Astrocyte (in vitro differentiated cells and primary cell): ENCODE results near the gene TMEM203. TPM values are rescaled to one million over a fixed set of nuclear protein-coding genes. Genes with fewer than 3 reads are reported as not detected.
A peak's percentile ranks its signal among the peaks of the same experiment; 100 is the strongest.

Experiments
- DNase-seq: peaks from one replicate; pipeline ENCODE4 v3.0.0-alpha.2; 2010; ENCODE audit warnings: low read depth
- FAIRE-seq: peaks from 2 replicates; lab custom pipeline; 2011; peaks lifted over from hg19 to GRCh38; lab: Jason Lieb, UNC
- H2AFZ ChIP-seq: 2 replicates; pipeline ENCODE4 v1.6.0; 2012; ENCODE audit warnings: low read depth, low read length, inconsistent platforms
- H3K27ac ChIP-seq: 2 replicates; pipeline ENCODE4 v1.5.1; 2011; ENCODE audit warnings: low read depth, low read length, inconsistent platforms
- H3K27me3 ChIP-seq: 2 replicates; pipeline ENCODE4 v1.6.0; 2011; ENCODE audit warnings: low read length, inconsistent platforms; ENCODE audit not compliant: insufficient read depth
- H3K36me3 ChIP-seq: 2 replicates; pipeline ENCODE4 v1.5.1; 2011; ENCODE audit warnings: low read length, inconsistent platforms; ENCODE audit not compliant: insufficient read depth
- H3K4me1 ChIP-seq: 2 replicates; pipeline ENCODE4 v1.5.1; 2011; ENCODE audit warnings: low read length, inconsistent platforms; ENCODE audit not compliant: insufficient read depth
- H3K4me2 ChIP-seq: 2 replicates; pipeline ENCODE4 v1.6.0; 2012; ENCODE audit warnings: low read length, inconsistent platforms
- H3K4me3 ChIP-seq: 2 replicates; pipeline ENCODE4 v1.5.1; 2011; ENCODE audit warnings: low read depth, mild to moderate bottlenecking, low read length, inconsistent platforms; ENCODE audit not compliant: insufficient read depth
- H3K79me2 ChIP-seq: 2 replicates; pipeline ENCODE4 v1.6.0; 2012; ENCODE audit warnings: mild to moderate bottlenecking, low read length, inconsistent platforms; ENCODE audit not compliant: insufficient read depth
- H3K9ac ChIP-seq: 2 replicates; pipeline ENCODE4 v1.6.0; 2012; ENCODE audit warnings: mild to moderate bottlenecking, low read length, inconsistent platforms
- H3K9me3 ChIP-seq: 2 replicates; pipeline ENCODE4 v1.5.1; 2012; ENCODE audit warnings: low read depth, mild to moderate bottlenecking, low read length, inconsistent platforms; ENCODE audit not compliant: insufficient read depth
- H4K20me1 ChIP-seq: 2 replicates; pipeline ENCODE4 v1.6.0; 2012; ENCODE audit warnings: low read length, inconsistent platforms; ENCODE audit not compliant: insufficient read depth
- H3K27ac Mint-ChIP-seq: one replicate; pipeline ENCODE4 v1.8.0; 2021; ENCODE audit warnings: mild to moderate bottlenecking, mixed read lengths; ENCODE audit not compliant: unreplicated experiment
- H3K27me3 Mint-ChIP-seq: one replicate; pipeline ENCODE4 v1.8.0; 2021; ENCODE audit warnings: low read depth, mixed read lengths; ENCODE audit not compliant: unreplicated experiment
- H3K36me3 Mint-ChIP-seq: one replicate; pipeline ENCODE4 v1.8.0; 2021; ENCODE audit warnings: low read depth, mixed read lengths; ENCODE audit not compliant: unreplicated experiment
- H3K4me1 Mint-ChIP-seq: one replicate; pipeline ENCODE4 v1.8.0; 2021; ENCODE audit warnings: low read depth, mixed read lengths; ENCODE audit not compliant: unreplicated experiment
- H3K4me3 Mint-ChIP-seq: one replicate; pipeline ENCODE4 v1.8.0; 2021; ENCODE audit warnings: mild to moderate bottlenecking, moderate library complexity, mixed read lengths; ENCODE audit not compliant: unreplicated experiment
- H3K9me3 Mint-ChIP-seq: one replicate; pipeline ENCODE4 v1.8.0; 2021; ENCODE audit warnings: mild to moderate bottlenecking, mixed read lengths; ENCODE audit not compliant: unreplicated experiment
- EZH2 ChIP-seq: IDR thresholded peaks from 2 replicates; pipeline ENCODE4 v1.6.1; 2012; ENCODE audit warnings: mild to moderate bottlenecking, low read length, inconsistent platforms; ENCODE audit not compliant: insufficient read depth
- total RNA-seq: library from RNA; stranded (reverse); gene quantifications from 2 replicates; pipeline ENCODE4 v1.2.1, GENCODE V29; 2021
- TF ChIP-seq, protein P1 (sequence below): IDR thresholded peaks from 2 replicates; pipeline ENCODE4 v1.5.1; 2011; ENCODE audit warnings: low read depth, mild to moderate bottlenecking, inconsistent platforms, low read length, moderate library complexity; ENCODE audit not compliant: insufficient read depth

TMEM203 gene
- total RNA-seq, 1 donor from 2014 or later, result 28.7 TPM

DNA sequence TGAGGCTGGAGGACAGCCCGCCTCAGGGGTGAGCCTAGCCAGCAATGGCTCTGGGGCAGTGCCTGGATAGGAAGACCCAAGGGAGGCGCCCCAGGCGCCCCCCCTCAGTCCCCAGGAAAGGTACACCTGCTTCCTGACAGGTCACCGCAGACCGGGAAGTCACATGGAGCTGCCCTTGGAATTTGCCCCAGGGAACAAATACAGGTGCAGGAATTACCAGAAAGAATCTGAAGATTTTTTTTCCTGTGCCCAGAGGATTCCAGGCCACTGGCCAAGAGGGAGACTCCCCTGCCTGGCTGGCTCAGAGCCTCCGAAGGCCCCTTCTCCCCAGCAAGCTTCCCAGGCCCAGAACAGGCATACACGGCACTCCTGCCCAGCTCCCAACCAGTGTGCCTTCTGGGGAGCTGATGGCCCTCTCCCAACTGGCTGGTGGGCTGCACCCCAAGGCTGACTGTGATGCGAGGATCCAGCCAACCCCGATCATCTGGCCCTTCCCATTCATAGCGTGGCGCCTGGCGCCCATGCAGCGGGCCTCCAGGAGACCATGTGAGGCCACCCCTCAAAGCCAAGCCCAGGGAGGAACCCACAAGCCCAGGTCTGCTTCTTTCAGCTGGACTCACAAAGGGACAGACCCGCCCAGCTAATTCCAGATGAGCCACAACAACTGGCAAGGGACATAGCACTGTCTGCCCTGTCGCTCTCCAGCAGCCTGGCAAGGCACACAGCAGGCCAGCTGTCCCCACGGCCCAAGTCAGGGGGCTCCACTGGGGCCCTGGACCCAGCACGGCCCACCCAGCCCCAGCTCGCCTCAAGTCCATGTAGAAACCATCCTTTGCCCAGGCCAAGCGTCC is 7.2 kb downstream of the TMEM203 start:
- DNase-seq (no peak), FAIRE-seq (no peak)
- Mint-ChIP-seq H3K27me3 (no peaks in the 10 kb centered on the region), H3K4me3 (peak overlapping the region; percentile 71), H3K4me1 (peaks cover 12% of the 10 kb centered on the region), H3K36me3 (no peaks in the 10 kb centered on the region), H3K9me3 (no peaks in the 10 kb centered on the region), H3K27ac (no peak overlapping the region)
- Histone ChIP-seq H3K27ac (no peak overlapping the region), H3K9ac (peak overlapping the region; percentile 6), H3K27me3 (no peaks in the 10 kb centered on the region), H3K4me2 (peak overlapping the region; percentile 89), H2AFZ (no peak overlapping the region), H3K79me2 (peaks cover 59% of the 10 kb centered on the region), H3K36me3 (no peaks in the 10 kb centered on the region), H4K20me1 (peaks cover 59% of the 10 kb centered on the region), H3K4me3 (peak overlapping the region; percentile 10), H3K4me1 (peaks cover 18% of the 10 kb centered on the region), H3K9me3 (no peaks in the 10 kb centered on the region)
- TF ChIP-seq EZH2, result no peak
- TF ChIP-seq, protein P1, sequence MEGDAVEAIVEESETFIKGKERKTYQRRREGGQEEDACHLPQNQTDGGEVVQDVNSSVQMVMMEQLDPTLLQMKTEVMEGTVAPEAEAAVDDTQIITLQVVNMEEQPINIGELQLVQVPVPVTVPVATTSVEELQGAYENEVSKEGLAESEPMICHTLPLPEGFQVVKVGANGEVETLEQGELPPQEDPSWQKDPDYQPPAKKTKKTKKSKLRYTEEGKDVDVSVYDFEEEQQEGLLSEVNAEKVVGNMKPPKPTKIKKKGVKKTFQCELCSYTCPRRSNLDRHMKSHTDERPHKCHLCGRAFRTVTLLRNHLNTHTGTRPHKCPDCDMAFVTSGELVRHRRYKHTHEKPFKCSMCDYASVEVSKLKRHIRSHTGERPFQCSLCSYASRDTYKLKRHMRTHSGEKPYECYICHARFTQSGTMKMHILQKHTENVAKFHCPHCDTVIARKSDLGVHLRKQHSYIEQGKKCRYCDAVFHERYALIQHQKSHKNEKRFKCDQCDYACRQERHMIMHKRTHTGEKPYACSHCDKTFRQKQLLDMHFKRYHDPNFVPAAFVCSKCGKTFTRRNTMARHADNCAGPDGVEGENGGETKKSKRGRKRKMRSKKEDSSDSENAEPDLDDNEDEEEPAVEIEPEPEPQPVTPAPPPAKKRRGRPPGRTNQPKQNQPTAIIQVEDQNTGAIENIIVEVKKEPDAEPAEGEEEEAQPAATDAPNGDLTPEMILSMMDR, result no peak

DNA sequence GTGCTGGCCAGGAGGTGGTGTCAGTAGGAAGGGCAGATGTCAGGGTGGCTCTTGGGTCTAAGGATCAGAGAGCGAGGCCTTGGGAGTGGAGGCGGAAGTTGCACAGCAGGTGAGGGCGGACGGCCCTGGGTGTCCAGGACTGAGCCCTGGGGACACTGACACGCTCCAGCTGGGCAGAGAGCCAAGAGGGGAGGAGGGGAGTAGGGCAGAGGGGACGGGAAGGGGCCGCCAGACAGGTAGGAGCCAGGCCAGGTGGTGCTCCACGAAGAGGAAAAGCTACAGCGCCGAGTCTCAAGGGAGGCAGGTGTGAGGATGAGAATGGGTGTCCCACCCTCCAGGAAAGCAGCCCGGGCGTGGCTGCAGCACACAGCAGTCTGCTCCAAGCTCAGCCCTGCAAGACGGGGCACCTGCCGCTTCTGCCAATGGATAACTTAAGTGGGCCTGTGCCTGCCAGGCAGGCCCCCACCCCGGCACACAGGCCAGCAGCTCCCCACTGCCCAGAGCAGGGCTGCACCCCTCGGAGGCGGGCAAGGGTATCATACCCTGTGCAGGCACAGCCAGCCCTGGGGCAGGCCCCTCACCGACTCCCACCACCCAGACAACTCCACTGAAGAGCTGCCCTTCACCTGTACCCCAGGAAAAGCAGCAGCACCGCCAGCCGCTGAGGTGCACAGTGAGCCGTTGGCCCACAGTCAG is 9.8 kb downstream of the TMEM203 start:
- no peak overlapping the region for H3K4me3 ChIP-seq
- Mint-ChIP-seq H3K4me1 (peaks cover 8% of the 10 kb centered on the region), H3K4me3 (peak overlapping the region; percentile 64), H3K27ac (no peak overlapping the region), H3K27me3 (no peaks in the 10 kb centered on the region), H3K36me3 (no peaks in the 10 kb centered on the region), H3K9me3 (no peaks in the 10 kb centered on the region)
- no peaks in the 10 kb centered on the region for H3K27me3 ChIP-seq
- TF ChIP-seq, protein P1, result no peak
- no peak for TF ChIP-seq EZH2
- H4K20me1 ChIP-seq, result peaks cover 81% of the 10 kb centered on the region
- H3K36me3 ChIP-seq, result no peaks in the 10 kb centered on the region
- H2AFZ ChIP-seq, result no peak overlapping the region
- DNase-seq (no peak), FAIRE-seq (no peak)
- no peak overlapping the region for H3K9ac ChIP-seq
- peaks cover 68% of the 10 kb centered on the region for H3K79me2 ChIP-seq
- no peak overlapping the region for H3K4me2 ChIP-seq
- H3K4me1 ChIP-seq, result peaks cover 18% of the 10 kb centered on the region
- H3K9me3 ChIP-seq, result no peaks in the 10 kb centered on the region
- no peak overlapping the region for H3K27ac ChIP-seq
